ENCODE data around the gene RPS6KA1.
"Not testable (repeated sequence)": the region's sequence is repeated elsewhere in the genome, so short reads cannot be mapped to it uniquely, and the experiment has no call there.

The RPS6KA1 gene

GRCh38 chr1:26602378-26602959 is 72.9 kb downstream of the RPS6KA1 start:
- TF ChIP-seq CTCF (IDR thresholded peaks at IDR 0.05; ENCODE audit: low read depth, low read length) = peak; percentile 76
- peak; percentile 76 to 77 for DNase-seq (ENCODE audit: low read depth in 2 of 2)
- H3K4me3 ChIP-seq (replicated peaks in 1 of 2; ENCODE audit: low read depth in 2 of 2, low read length in 2 of 2) = no peak overlapping the region

GRCh38 chr1:26603856-26604255 is 74.3 kb downstream of the RPS6KA1 start:
- DNase-seq (ENCODE audit: low read depth in 2 of 2) = no peak
- H3K4me3 ChIP-seq (replicated peaks in 1 of 2; ENCODE audit: low read depth in 2 of 2, low read length in 2 of 2) = no peak overlapping the region
- no peak for TF ChIP-seq CTCF (IDR thresholded peaks at IDR 0.05; ENCODE audit: low read depth, low read length)

- DNase-seq (ENCODE audit: low read depth in 2 of 2) = peak; percentile 25 to 54
Measured at GRCh38 chr1:26607186-26607585, 77.6 kb downstream of the RPS6KA1 start.

GRCh38 chr1:26608895-26609294 is 79.3 kb downstream of the RPS6KA1 start:
- TF ChIP-seq CTCF (IDR thresholded peaks at IDR 0.05; ENCODE audit: low read depth, low read length) = no peak
- peak; percentile 38 to 48 for DNase-seq (ENCODE audit: low read depth in 2 of 2)
- no peak overlapping the region for H3K4me3 ChIP-seq (replicated peaks in 1 of 2; ENCODE audit: low read depth in 2 of 2, low read length in 2 of 2)

More at GRCh38 chr1:26607186-26607585, 77.6 kb downstream of the RPS6KA1 start:
- no peak for TF ChIP-seq CTCF (IDR thresholded peaks at IDR 0.05; ENCODE audit: low read depth, low read length)
- H3K4me3 ChIP-seq (replicated peaks in 1 of 2; ENCODE audit: low read depth in 2 of 2, low read length in 2 of 2) = no peak overlapping the region

- no peak for TF ChIP-seq CTCF (IDR thresholded peaks at IDR 0.05; ENCODE audit: low read depth, low read length)
- H3K4me3 ChIP-seq (replicated peaks in 1 of 2; ENCODE audit: low read depth in 2 of 2, low read length in 2 of 2) = no peak overlapping the region
- no peak for DNase-seq (ENCODE audit: low read depth in 2 of 2)
Measured at GRCh38 chr1:26610781-26611180, 81.2 kb downstream of the RPS6KA1 start.

GRCh38 chr1:26612627-26613026 is 83.1 kb downstream of the RPS6KA1 start:
- not testable (repeated sequence) for DNase-seq (ENCODE audit: low read depth in 2 of 2); H3K4me3 ChIP-seq (replicated peaks in 1 of 2; ENCODE audit: low read depth in 2 of 2, low read length in 2 of 2)

GRCh38 chr1:26614655-26615411 is 85.3 kb downstream of the RPS6KA1 start:
- no peak for DNase-seq (ENCODE audit: low read depth in 2 of 2)
- no peak overlapping the region for H3K4me3 ChIP-seq (replicated peaks in 1 of 2; ENCODE audit: low read depth in 2 of 2, low read length in 2 of 2)
- TF ChIP-seq CTCF (IDR thresholded peaks at IDR 0.05; ENCODE audit: low read depth, low read length) = no peak

All from cardiac fibroblast (primary cell).